ENCODE measurements around the gene SCGN. TPM values are rescaled to one million over a fixed set of nuclear protein-coding genes. Genes with fewer than 3 reads are reported as not detected.

Gene SCGN
- total and polyA plus RNA-seq, 9 of the 15 experiments (the other 6 are each of a cell fraction or from before 2014, with no cell fraction given): not detected

DNA sequence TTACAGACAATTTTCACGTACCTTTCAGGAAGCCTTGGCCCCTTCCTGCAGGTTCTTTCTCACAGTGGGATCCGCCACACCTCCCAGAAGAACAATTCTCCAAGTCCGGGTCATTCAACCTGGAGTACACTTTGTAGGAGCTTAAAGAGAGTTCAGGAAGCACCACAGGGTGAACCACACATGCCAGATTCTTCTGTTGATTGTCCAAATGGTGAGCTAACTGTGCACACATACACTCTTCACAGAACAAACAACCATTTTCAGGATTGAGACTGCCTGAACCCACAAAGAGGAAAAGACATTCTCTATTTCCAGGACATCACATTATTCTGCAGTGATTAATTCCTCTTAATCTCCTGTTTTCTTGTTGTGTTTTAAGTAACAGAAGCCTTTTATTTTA, 51.0 kb downstream of the SCGN start:
- ChIA-PET POLR2A (interaction anchor here (1.5 kb wide), 1 partner anchor 10 kb away, joined by 4 read pairs; no protein-coding TSS in a partner anchor), CTCF (ENCODE audit: low intra/inter-chr PET ratio) (no interaction called here)
- no peak overlapping the region for H3K4me3 ChIP-seq
- no peaks in the 10 kb centered on the region for H3K36me3 ChIP-seq (ENCODE audit: control insufficient read depth, insufficient read depth, low read length)
- no peaks in the 10 kb centered on the region for H3K27me3 ChIP-seq (ENCODE audit: control insufficient read depth in 2 of 2, insufficient read depth in 2 of 2, low read length in 2 of 2)
- DNase-seq (ENCODE audit: extremely low read depth in 1 of 4, low spot score in 3 of 4) (no peak), FAIRE-seq (no peak), ATAC-seq (no peak)
- no peak overlapping the region for H3K4me2 ChIP-seq (ENCODE audit: insufficient read depth, low read length)
- intact Hi-C loops (cut with micrococcal nuclease) (no loop called here), in situ Hi-C loops (cut with MboI) (no loop called here)
- 11% methylated on average over 3 of the region's 3 CpGs for WGBS (ENCODE audit: insufficient coverage, low coverage, missing lambda C conversion rate)
- no peak overlapping the region for H3K27ac ChIP-seq (ENCODE audit: extremely low read depth, low read depth, low read length)
- no peak overlapping the region for H3K9ac ChIP-seq (ENCODE audit: insufficient read depth in 1 of 2, low read depth in 2 of 2, low read length in 2 of 2)
- H3K9me3 ChIP-seq (replicated peaks; ENCODE audit: control insufficient read depth, insufficient read depth, low read depth, low read length): no peaks in the 10 kb centered on the region
- TF ChIP-seq, protein P1, sequence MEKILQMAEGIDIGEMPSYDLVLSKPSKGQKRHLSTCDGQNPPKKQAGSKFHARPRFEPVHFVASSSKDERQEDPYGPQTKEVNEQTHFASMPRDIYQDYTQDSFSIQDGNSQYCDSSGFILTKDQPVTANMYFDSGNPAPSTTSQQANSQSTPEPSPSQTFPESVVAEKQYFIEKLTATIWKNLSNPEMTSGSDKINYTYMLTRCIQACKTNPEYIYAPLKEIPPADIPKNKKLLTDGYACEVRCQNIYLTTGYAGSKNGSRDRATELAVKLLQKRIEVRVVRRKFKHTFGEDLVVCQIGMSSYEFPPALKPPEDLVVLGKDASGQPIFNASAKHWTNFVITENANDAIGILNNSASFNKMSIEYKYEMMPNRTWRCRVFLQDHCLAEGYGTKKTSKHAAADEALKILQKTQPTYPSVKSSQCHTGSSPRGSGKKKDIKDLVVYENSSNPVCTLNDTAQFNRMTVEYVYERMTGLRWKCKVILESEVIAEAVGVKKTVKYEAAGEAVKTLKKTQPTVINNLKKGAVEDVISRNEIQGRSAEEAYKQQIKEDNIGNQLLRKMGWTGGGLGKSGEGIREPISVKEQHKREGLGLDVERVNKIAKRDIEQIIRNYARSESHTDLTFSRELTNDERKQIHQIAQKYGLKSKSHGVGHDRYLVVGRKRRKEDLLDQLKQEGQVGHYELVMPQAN (IDR thresholded peaks at IDR 0.05; ENCODE audit: borderline replicate concordance): no peak
- TF ChIP-seq FOXM1 (IDR thresholded peaks at IDR 0.05; ENCODE audit: low read depth) (no peak), FOXM1 (CRISPR knock-in tag; IDR thresholded peaks at IDR 0.05; ENCODE audit: low read depth) (no peak), LEF1 (IDR thresholded peaks at IDR 0.05) (no peak), KHSRP (IDR thresholded peaks at IDR 0.05) (no peak), ZNF134 (CRISPR knock-in tag; conservative IDR thresholded peaks at IDR 0.05) (no peak), SAP30 (IDR thresholded peaks at IDR 0.05; ENCODE audit: borderline replicate concordance, insufficient read depth, low read depth, low read length, poor library complexity, severe bottlenecking) (no peak), MCM5 (IDR thresholded peaks at IDR 0.05; ENCODE audit: low read depth) (no peak), ZBTB12 (CRISPR knock-in tag; IDR thresholded peaks at IDR 0.05) (no peak), HCFC1 (IDR thresholded peaks at IDR 0.05; ENCODE audit: low read depth, low read length) (no peak), ZNF780A (CRISPR knock-in tag; IDR thresholded peaks at IDR 0.05) (no peak)
- H3K4me1 ChIP-seq (replicated peaks in 1 of 2; ENCODE audit: control insufficient read depth in 2 of 2, insufficient read depth in 2 of 2, low read length in 2 of 2): peaks cover 0 to 6% of the 10 kb centered on the region in 2 experiments; a peak in 2 of 5 replicates
- no peaks in the 10 kb centered on the region for H3K79me2 ChIP-seq (ENCODE audit: control insufficient read depth, insufficient read depth, low read length)
- H2AFZ ChIP-seq (ENCODE audit: low read depth, low read length): peak overlapping the region; percentile 49; the same call in 1 of the 2 replicates
- no peaks in the 10 kb centered on the region for H4K20me1 ChIP-seq (replicated peaks; ENCODE audit: control insufficient read depth, insufficient read depth, low read length)
- BruUV-seq (replicated peaks): no TSS peak
- H3K9me1 ChIP-seq (ENCODE audit: control insufficient read depth, insufficient read depth, low read length): no peaks in the 10 kb centered on the region

All from K562 (cell line).